GM18498 (cell line): ENCODE data around the gene NCAM1.

Experiments used
- ATAC-seq: cut with Tn5 transposase; IDR thresholded peaks from one replicate; pipeline ENCODE4 v1.9.1; 2021; ENCODE audit warnings: mild to moderate bottlenecking, moderate library complexity; ENCODE audit not compliant: unreplicated experiment

The NCAM1 gene

DNA sequence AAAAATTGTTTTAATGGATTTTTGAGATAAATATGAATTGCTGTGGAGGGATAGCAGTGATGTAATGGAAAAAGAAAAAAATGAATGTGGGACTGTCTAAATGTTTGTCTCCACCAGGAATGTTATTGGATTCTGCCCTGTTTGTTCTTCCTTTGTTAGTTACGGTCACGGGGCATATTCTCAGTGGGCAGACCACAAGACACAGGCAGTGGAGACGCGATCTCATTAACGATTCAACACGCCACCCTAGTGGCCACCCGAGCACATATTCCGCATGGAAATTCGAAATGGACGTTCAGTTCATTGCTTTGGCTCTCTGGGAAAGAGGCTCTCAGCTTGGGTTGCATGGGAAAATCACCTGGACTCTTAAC is 201.4 kb downstream of the NCAM1 start:
- ATAC-seq = no peak

DNA sequence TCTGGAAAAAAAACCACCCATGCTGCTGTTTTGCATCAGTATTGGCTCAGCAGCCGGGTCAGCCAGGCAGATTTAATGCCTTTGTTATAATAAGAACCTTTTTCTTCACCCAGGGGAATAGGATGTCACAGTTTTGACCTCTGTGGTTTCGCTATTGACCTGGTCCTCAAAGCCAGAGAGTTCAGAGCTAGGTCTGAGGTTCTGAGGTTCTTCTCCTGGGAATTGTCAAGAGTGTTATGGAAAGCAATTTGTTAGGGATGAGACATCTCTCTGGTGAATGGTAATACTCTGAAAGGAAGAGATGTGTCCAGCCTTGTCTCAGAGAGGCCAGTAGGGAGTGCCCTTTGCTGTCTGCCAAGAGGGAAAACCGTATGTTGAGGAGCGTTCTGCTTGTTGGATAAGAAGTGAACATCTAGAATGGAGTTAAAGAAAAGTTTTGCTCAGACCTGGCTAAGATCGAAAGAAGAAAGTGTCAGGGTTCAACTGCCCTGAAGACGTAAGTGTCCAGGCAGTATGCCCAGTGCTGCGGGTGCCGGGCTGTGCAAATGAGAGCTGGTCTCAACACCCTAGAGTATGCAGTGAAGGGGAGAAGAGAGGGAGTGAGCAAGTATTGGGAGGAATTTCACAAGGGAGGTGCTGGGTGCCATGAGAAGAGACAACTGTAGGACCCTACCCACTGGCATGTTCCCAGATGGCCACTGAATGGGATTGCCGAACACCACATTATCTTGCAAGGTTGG is 202.2 kb downstream of the NCAM1 start:
- no peak for ATAC-seq

DNA sequence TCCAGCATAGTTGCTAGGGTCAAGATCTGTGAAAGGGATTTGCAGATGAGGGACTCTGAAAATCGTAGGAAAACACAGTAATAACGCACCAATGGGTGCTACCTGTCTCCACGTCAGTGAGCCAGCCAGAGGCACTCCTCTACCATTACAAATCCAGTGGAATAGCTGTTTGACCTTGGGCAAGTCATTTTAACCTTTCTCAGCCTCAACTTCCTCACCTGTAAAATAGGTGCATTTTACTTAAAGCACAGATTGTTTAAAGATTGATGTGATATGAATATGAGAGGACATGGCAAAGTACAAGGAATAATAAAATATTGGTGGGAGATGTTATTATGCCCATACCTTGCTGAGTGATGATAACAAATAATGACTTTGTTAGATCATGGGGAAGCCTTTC is 205.1 kb downstream of the NCAM1 start:
- no peak for ATAC-seq

DNA sequence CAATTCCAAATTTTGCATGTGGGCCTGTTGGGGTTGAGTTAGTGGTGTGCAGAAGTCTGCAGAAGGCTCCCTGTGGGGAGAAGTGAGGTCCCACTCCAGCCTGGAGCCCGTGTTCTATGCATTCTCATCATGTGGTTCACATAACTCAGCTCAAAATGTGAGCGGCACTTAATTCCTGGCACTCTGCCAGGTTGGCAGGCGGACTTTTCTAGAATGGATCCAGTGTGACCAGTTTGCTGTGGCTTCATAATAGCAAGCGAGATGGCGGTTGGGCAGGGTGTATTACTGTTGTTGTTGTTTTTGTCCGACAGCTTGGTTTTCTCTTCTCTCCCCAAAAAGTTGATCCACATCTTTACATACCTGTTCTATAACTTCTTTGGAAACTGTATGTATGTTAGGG is 206.4 kb downstream of the NCAM1 start:
- ATAC-seq = no peak

DNA sequence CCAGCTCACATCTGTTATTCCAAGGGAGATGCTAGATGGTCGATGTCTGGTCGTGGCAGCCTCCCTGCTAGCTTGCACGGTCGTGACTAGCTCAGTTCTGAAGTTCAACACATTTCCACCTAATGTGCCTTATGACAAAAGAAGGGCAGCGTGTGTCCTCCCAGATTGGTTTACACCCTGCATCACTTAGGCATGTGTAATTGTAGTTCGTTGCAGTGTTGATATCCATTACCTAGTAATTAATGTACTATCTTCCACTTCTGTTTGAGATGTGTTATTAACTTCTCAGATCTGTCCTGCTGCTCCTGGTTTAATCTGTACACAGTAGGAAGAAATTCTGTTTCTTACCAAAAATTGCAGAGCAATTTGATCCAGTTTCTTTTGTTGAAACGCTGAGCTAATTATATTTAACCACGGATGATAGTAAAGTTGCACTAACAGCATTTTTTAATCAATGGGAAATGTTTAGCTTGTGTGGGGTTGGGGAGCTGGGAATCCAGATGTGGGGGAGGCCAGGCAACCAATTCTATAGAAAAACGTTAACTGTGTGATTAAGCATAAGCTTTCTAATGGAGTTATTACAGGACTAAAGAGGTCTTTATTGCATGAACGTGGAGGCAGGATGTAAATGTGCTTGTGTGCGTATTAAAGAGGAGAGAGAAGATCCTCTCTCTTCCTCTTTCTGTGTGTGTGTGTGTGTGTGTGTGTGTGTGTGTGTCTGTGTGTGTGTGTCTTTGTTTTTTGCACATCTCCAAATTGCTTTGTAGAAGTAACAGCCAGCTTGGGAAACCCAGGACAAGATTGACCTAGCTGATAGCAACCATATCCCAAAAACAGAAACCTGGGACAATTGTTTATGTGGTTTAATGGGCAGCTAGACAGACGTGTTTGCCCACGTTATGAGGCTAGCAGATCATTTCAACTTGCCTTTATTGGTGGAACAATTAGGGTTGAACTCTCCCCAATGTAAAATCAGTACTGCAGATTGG is 207.4 kb downstream of the NCAM1 start:
- ATAC-seq = no peak

DNA sequence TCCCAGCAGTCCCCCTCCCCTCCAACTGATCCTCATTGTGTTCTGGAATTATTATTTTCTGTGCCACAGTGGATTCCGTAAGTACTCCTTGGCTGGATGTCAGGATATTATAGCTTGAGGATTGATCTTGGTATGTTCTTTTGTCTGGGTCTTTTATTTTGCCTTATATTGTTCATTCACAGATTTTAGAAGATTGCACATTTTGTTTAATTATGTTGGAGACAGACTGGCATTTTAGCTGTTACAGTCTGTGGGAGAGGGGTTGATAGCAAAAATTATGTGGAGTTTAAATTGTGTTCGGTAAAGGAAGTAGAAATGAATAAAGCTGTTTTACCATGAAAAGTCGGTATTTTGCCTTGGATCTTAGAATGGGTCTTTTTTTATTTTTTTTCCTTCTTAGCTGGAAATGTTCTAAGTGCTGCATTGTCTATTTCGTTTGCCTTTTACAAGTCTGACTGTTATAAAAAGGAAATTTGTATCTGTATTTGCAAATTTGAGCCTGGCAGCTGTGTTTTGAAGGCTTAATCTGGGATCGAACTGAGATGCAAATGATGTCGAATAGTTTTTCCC is 211.2 kb downstream of the NCAM1 start:
- no peak for ATAC-seq

DNA sequence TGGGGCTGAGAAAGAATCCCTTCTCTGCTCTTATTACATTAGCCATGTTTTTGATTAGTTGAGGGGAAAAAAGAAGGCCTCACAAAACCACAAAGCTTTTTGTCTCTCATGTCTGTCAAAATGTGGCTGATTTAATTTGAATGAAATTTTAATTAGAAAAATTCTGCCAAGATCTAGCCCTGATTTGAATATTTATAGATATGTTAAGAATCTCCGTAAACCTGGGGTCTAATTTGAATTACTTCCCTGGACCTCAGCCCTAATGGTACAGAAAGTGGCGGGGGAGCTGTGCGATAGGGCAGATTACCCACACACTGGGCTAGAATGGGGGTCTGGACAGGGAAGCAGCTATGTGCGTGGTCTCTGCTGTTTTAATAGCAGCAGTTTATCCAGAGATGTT is 211.9 kb downstream of the NCAM1 start:
- ATAC-seq = no peak

DNA sequence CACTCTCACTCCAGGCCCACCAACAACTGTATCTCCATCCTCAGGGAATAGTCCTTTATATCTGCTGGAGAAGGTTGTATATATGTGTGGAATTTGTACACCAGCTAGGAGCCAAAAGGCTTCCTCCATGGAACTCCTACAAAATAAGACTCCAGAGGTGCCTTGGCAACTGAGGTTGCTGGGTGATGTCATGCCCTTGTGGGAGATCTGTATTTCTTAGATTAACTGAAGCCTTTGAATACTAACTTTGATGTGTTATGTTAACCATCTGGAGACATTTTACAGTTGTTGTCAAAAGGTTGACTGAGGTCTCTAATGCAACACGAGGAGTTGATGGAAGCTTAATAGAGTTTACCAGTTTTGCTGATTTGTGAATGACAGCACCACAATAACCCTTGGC is 213.7 kb downstream of the NCAM1 start:
- no peak for ATAC-seq

DNA sequence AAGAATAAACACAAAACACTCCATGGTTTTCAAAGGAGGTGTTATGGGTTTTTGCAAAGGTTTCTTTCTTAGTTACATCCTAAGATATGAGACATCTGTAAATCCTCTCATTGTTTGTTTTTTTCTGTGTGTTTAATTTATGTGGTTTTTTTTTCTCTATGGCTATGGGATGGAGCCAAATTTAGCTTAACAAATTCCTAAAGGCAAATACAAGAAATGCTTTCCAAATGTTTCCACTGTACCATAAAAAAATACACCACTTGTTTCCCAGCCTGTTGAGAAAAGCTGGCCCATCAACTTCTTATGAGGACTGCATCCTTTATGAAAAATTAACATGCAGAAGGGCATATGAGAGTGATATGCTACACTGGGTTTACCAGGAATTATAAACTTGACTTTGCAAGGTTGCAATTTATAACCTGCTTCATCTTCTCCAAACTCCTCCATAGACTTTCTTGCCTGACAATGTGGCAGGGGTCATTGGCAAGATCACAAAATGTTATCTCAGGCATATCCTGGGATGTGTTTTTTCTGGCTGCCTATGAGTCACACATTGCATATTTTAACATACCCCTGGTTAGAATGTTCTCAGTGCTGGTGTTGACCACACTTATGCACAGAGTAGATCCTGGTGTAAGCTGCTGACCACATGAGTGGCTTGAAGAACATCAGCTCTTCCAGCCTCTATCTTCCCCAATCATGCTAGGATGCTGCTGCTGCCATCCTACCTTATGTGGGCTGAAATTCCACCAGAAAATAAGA is 215.6 kb downstream of the NCAM1 start:
- no peak for ATAC-seq

DNA sequence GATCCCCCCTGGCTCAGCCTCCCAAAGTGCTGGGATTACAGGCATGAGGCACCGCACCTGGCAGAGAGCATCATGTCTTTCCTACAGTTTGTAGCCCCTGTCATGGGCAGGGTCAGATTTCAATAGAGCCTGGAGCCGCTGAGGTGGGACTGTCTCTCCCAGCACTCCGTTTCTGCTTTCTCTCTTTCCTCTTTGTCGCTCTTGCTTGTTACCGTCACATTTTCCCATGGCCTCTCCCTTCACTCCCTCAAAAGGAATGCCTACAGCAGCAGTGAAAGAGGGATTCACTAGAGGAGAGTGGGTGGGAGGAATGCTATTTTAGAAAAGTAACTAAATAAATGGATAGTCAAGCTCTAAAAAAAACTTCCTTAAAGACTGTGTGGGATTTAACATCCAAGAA is 216.5 kb downstream of the NCAM1 start:
- ATAC-seq = no peak

DNA sequence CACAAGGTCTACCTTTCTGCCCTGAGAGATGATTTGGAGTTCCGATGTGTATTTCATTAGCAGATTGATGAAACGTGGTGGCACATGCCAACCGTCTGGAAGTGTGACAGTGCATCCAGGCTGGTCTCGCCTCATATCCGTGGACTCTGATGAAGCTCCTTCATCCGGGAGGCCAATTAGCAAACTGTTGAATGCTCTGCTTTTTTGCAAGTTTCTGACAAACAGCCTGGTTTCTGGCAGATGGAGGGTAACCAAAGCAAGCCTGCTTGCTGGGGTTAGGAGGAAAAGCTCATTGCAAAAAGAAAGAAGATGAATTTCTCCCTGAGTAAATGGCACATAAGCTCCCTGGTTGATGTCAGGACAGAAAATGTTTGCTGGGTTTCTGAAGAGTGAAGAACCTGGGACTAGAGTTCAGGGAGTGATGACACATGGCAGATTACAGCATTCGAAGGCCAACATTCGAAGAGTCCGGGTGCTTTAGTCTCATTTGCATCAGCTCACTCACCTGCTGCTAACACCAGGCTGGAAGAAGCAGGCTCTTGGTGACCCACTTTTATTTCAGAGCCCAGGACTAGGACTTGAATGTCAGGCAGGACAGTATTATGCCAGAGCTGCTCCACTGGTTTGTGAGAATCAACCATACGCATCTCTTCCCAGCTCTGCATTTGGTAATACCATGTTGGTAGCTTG is 217.3 kb downstream of the NCAM1 start:
- ATAC-seq = no peak

DNA sequence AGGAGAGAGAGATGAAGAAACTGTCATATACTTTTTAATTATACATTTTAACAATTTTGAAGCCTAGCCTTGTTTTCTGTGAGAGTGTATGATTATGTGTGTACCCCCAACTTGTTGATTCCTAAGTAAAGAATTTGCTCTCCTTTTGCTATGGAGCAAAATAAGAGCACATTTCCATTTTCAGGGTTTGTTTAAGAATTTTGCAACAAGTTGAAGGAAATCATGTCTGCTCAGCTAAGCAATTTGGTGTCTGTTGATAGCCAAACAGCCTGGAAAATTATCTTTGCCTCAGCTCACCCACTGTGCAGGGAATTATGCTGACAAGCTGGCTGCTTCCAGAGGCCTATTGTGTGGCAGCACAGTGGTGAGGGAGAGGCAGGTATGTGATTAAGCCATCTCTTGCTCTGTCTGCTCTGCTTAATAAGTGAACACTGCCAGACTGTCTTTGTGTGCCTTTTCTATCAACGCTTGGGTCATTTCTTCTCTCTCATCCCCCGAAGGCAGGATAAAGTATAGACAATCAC is 218.0 kb downstream of the NCAM1 start:
- no peak for ATAC-seq

DNA sequence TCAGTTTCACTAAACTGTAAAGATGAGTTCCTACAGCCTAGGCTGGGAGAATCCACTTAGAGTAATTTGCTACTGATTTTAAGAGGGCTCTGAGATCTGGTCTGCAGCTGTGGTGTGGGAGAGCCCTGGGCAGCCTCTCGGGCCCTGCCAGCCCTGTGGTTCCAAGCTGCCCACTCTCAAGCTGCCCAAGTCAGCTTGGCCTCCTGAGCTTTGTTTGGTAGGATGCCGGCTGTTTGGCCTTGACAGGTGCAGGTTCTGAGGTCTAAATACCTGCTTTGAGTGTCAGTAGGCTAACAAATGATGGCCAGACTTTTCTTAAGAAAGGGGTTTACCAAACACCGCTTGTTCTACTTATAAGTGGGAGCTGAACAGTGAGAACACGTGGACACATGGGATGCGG is 219.9 kb downstream of the NCAM1 start:
- no peak for ATAC-seq

DNA sequence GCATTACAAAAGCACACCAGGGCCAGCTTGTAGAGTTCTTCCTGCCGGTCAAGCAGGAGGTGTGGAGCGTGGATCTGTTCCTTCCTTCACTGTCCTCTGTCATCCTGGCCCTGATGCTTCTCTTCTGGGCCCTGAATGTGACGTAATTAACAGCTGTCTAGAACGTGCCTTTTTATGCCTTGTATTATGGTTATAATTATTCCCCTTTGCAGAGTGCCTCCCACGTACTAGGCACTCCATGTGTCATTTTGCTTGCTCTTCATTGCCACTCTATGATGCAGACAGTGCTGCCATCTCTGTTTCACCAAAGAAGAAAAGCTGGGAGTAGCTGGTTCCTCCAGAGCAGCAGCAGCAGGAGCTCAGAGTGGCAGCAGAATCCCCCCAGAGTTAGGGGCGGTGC is 221.1 kb downstream of the NCAM1 start:
- no peak for ATAC-seq

DNA sequence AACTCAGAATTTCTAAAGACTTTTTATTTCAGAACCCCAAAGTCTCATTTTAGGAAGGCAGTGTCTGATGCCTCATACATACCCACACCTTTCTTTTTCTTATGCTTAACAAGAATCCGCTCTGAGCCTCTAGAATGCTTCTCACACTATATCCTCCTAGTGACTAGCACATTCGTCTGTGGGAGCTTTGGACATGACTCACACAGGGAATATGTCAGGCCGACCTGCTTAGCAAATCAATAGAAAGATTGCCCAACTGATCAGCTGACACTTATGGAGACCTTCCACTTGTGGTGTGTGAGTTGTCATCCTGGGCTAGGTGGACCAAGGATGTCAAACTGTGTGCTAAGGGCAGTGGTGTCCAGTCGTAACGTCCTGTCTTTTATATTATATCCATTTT is 223.3 kb downstream of the NCAM1 start:
- ATAC-seq = no peak

DNA sequence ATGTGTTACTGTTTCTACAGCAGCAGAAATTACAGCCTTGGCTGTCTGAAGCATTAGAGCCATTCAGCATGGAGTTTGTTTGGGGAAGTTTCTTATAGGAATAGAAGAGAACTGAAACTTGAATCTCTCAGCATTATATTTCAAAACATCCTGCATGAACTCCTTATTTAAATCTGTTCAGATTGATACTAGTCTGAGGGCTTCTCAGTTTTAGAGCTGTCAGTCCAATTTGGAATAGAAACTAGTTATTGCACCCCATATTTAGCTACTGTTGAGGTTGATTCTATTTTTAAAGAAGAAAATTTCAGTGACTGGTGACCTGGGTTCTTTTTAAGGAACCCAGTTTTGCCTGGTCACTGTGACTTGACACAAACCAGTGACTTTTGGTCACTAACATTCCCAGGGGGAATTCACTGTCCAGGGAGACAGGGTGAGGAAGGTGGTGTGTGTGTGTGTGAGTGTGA is 227.2 kb downstream of the NCAM1 start:
- ATAC-seq = peak; percentile 77

DNA sequence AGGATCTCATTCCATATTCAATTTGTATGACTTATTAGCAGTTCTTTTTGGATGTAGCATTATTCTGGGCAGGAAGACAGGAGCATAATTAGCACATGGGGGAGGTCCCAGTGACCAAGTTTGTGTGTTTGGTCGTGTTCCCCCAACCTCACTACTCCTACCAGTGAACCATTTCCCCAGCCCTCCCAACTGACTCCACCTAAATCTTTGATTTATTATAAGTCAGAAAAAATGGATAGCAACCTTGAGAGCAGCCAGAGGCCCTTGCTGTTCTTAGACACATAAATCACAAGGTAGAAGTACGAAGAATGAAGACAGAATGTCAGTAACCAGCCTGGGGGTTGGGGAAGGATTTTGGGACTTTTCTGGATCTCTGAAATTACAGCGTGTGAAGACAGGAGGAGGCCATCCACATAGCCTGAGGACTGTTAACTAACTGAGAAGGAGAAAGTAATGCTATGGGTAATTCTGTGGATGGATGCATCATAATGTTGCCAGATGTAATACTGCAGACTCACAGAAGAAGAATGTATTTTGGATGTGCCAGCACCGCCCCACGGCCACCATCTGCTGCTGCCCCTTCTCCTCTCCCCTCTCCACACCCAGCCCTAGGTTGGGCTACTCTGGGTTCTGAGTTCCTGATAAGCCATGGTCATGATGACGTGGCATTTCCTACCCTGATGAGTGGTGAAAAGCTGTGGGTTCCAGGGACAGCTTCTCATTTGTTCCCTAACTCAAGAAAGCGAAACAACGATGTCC is 228.9 kb downstream of the NCAM1 start:
- no peak for ATAC-seq

DNA sequence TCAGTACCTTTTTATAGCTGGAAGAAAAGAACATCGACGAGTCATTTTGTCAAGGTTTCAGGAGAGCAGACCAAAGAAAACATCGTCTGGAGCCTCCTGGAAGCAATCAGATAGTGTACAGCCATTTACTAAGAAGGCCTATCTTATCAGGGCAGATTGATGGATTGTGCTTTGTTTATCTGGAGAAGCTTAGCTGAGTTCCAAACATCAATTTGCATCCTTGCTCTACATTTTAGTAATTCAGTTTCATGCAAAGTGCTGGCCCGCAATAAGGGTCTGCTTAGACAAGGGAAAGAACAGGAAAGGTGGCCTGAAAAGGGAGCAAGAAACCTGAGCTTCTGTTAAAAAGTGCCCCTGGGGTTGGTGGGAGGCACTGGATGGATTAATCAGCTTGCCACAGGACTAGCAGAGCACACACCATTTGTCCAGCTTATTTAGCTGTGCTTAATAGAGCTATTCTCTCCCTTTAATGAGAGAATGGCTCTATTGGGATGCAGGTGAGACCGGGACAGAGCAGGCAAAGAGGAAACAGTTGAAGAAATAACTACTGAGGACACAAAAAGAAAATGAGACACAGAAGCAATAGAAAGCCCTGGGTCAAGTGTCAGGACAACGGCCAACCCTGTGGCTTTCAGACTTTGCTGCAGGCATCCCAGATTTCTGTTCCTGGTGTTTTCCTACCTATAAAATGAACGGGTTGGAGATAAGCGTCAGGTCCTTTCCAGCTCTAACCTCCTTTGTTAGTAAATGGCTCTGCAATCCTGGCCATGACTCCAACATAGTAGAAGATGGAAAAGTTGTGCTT is 231.1 kb downstream of the NCAM1 start:
- no peak for ATAC-seq

DNA sequence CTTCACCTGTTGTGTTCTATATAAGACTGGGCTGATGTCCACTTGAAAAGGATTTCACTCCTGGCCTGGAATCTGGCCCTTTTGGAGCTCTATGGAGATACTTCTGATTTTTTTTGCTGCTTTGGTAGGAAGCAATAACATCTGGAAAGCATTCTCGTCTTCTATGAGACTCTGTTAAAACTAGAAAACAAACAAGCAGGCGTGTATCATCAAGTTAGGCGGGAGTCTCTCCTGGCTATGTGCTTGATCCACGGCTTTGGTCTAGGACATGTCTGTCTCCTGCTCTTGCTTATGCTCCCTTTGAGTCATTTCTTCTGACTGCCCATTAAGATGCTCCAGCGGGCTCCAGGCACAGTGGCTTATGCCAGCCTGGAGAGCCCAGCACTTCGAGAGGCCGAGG is 231.8 kb downstream of the NCAM1 start:
- ATAC-seq = no peak
